Measurements from ENCODE around the gene VAV3. TPM values are rescaled to one million over a fixed set of nuclear protein-coding genes. Genes with fewer than 3 reads are reported as not detected.

The VAV3 gene
- total RNA-seq, 2 donors from 2014 or later = 18.4 to 21.4 TPM

DNA sequence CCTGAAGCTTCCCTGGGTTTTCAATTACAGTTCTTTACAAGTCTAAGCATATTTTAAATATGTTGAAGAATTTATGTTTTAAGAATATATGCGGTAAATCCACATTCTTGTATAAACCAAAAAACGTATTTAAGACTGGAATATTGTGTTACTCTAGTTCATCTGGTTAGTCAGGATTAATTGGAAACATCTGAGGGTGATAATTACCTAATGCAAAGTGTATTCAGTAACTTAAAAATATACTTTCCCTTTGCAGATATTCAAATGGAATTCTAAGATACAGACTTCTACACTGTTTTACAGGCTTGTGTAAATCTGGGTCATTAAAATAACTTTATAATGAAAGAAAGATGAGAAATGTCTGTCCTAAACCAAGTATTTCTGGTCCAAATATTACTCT lies 302.0 kb downstream of the VAV3 start:
- H3K36me3 ChIP-seq (replicated peaks in 1 of 2; ENCODE audit: insufficient read depth in 1 of 2, low read depth in 2 of 2) = no peaks in the 10 kb centered on the region
- peaks cover 5% of the 10 kb centered on the region for H3K4me1 ChIP-seq
- no peak overlapping the region for H3K4me3 ChIP-seq
- TF ChIP-seq, protein P1, sequence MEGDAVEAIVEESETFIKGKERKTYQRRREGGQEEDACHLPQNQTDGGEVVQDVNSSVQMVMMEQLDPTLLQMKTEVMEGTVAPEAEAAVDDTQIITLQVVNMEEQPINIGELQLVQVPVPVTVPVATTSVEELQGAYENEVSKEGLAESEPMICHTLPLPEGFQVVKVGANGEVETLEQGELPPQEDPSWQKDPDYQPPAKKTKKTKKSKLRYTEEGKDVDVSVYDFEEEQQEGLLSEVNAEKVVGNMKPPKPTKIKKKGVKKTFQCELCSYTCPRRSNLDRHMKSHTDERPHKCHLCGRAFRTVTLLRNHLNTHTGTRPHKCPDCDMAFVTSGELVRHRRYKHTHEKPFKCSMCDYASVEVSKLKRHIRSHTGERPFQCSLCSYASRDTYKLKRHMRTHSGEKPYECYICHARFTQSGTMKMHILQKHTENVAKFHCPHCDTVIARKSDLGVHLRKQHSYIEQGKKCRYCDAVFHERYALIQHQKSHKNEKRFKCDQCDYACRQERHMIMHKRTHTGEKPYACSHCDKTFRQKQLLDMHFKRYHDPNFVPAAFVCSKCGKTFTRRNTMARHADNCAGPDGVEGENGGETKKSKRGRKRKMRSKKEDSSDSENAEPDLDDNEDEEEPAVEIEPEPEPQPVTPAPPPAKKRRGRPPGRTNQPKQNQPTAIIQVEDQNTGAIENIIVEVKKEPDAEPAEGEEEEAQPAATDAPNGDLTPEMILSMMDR (IDR thresholded peaks at IDR 0.05) = no peak
- no peak overlapping the region for H3K27ac ChIP-seq
- no peak for DNase-seq
- 64 to 69% methylated on average over 2 of the region's 2 CpGs for WGBS, 2 donors
- no peak for ATAC-seq
- H3K27me3 ChIP-seq = no peaks in the 10 kb centered on the region
- H3K9me3 ChIP-seq = no peaks in the 10 kb centered on the region
- intact Hi-C loops (cut with DNase I) = no loop called here

DNA sequence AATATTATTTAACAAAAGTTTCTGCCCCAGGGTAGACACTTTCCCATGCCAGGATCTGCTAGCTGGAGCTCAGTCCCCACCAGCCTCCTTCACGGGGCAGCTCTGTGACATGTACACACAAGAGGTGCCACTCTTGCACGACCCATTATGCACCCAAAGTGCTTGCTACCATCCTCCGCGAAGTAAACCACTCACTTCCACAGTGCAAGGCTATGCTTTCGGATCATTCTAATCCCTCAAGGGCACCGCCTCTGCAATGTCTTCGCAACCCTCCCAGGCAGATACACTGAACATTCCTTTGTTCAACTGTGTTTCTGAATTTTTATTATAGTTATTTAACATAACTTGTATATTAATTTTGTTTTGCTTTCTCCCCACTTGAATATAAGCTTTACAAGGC lies 303.8 kb downstream of the VAV3 start:
- ATAC-seq (no peak), DNase-seq (no peak)
- intact Hi-C loops (cut with DNase I) = no loop called here
- Histone ChIP-seq H3K9me3 (no peaks in the 10 kb centered on the region), H3K4me1 (peaks cover 5% of the 10 kb centered on the region), H3K36me3 (replicated peaks in 1 of 2; ENCODE audit: insufficient read depth in 1 of 2, low read depth in 2 of 2) (no peaks in the 10 kb centered on the region), H3K4me3 (no peak overlapping the region), H3K27ac (no peak overlapping the region), H3K27me3 (no peaks in the 10 kb centered on the region)
- WGBS, 2 donors = 73 to 78% methylated on average over 7 of the region's 7 CpGs
- TF ChIP-seq, protein P1 (IDR thresholded peaks at IDR 0.05) = no peak
- no peak for TF ChIP-seq POLR2A (IDR thresholded peaks at IDR 0.05)

DNA sequence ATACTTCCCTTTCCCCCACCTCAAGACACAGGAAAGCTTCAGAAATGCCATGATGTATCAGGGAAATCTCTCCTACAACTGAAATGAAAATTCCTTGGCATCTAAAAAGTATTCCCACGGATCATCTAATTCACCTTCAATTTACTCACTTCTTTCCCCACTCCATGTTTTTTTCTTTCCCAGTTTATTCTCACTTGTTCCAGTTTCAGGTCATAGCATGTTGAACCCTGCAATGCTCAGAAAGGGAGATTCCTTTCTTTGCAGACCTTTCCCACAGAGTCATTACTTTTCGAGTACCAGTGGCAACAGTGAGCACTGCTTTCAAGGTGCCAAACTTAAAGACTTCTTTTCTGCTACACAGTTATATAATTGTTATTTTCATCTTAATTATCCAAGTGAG lies 305.0 kb downstream of the VAV3 start:
- Histone ChIP-seq H3K27ac (no peak overlapping the region), H3K9me3 (no peaks in the 10 kb centered on the region), H3K36me3 (replicated peaks in 1 of 2; ENCODE audit: insufficient read depth in 1 of 2, low read depth in 2 of 2) (no peaks in the 10 kb centered on the region), H3K27me3 (no peaks in the 10 kb centered on the region), H3K4me3 (no peak overlapping the region), H3K4me1 (peaks cover 5% of the 10 kb centered on the region)
- intact Hi-C loops (cut with DNase I) = no loop called here
- WGBS, 2 donors = 45 to 50% methylated on average over 2 of the region's 2 CpGs
- TF ChIP-seq, protein P1 (IDR thresholded peaks at IDR 0.05) = no peak
- no peak for TF ChIP-seq POLR2A (IDR thresholded peaks at IDR 0.05)
- no peak for ATAC-seq
- DNase-seq = no peak

DNA sequence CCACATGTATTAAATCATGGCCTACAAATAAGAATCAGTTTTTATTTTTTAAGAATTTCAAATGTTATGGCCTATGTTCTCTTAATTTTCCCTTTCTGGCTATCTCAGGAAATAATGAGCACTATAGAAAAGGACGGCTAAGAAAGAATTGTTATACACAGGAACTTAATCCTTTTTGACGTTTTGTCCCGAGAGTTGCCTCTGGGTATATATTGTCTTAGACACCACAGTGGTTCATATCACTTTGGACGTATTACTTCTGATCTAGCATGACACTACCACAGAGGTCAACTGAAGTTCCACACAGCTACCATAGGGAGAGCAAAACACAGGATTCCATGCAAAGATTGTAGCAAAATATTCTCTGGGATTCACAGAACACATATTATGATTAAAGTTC lies 307.6 kb downstream of the VAV3 start:
- no peaks in the 10 kb centered on the region for H3K27me3 ChIP-seq
- TF ChIP-seq, protein P1 (IDR thresholded peaks at IDR 0.05) = no peak
- TF ChIP-seq POLR2A (IDR thresholded peaks at IDR 0.05) = no peak
- no peaks in the 10 kb centered on the region for H3K36me3 ChIP-seq (replicated peaks in 1 of 2; ENCODE audit: insufficient read depth in 1 of 2, low read depth in 2 of 2)
- H3K9me3 ChIP-seq = no peaks in the 10 kb centered on the region
- H3K27ac ChIP-seq = no peak overlapping the region
- H3K4me1 ChIP-seq = peaks cover 6% of the 10 kb centered on the region
- intact Hi-C loops (cut with DNase I) = no loop called here
- 66 to 70% methylated on average over 4 of the region's 4 CpGs for WGBS, 2 donors
- no peak overlapping the region for H3K4me3 ChIP-seq
- DNase-seq = no peak
- ATAC-seq = no peak

DNA sequence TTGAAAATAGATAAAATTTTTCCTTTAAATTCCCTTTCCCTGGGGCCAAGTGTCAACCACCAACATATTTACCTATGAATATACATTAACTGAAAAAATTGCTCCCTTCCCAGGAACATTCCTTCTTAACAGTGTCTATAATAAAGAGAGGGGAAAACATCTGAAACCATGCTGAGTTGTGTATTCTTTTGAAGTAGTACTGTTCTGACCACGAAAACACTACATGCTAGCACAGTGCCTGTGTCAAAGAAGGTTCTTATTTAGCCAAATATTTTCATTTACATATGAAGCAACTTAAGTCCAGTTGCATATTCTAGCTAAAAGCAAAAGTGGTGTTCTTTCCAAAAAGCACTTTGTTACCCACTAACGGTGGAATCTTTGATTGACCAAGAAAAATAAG lies 311.2 kb downstream of the VAV3 start:
- WGBS, 2 donors = 19 to 21% methylated on average over 2 of the region's 2 CpGs
- Histone ChIP-seq H3K36me3 (replicated peaks in 1 of 2; ENCODE audit: insufficient read depth in 1 of 2, low read depth in 2 of 2) (no peaks in the 10 kb centered on the region), H3K4me1 (peaks cover 6% of the 10 kb centered on the region), H3K4me3 (no peak overlapping the region), H3K27me3 (no peaks in the 10 kb centered on the region), H3K27ac (no peak overlapping the region), H3K9me3 (no peaks in the 10 kb centered on the region)
- intact Hi-C loops (cut with DNase I) = no loop called here
- ATAC-seq = no peak
- no peak for DNase-seq
- TF ChIP-seq POLR2A (IDR thresholded peaks at IDR 0.05) = no peak
- TF ChIP-seq, protein P1 (IDR thresholded peaks at IDR 0.05) = no peak

Measured in body of pancreas (tissue), 4 donors.